Activated CD4-positive, alpha-beta T cell treated with anti-CD3 and anti-CD28 coated beads, Interleukin-2, amount 50 U/mL, for 48 hours (primary cell): Measurements from ENCODE around the gene PEX16.

Source experiments
- DNase-seq, 2 experiments: peaks; one replicate each; pipeline ENCODE4 v3.0.0-alpha.2; 2020

Gene PEX16

DNA sequence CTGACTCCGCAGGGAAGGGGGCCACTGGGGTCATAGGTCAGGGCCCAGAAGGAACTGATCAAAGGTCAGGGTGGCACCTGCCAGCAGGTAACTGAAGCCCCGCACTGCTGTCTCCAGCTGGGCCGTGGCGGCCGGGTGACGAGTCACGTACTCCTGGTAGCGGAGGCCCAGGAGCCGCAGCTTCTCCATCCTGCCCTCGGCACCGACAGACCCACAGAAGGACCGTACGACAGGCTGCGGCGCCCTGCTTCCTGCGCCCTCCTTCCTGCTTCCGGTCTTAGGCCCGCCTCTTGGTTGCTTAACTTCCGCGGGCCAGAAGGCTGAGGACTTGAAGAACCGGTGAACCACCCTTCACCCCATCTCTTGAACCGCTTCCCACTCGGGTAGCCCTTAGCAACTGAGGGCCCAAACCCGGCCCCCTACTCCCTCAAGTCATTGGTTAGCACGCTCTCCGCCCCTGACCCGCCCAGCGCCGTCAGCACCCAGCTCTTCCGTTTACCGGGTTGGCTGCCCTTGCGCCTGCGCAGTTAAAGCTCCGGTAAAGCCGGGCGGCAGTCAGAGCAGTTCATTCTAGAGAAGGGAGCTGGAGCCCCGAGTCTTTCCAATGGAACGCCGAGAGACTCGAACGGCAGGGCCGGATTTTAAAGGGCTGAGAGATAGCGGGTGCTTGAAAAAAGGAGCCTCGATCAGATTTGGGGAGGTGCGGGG lies at the start of gene PEX16:
PEX16 (minus strand) TSS at position 255 of the 708 bp plus-strand sequence; CDS start at position 189, 66 bp downstream.
- DNase-seq: peak; percentile 91 to 94

DNA sequence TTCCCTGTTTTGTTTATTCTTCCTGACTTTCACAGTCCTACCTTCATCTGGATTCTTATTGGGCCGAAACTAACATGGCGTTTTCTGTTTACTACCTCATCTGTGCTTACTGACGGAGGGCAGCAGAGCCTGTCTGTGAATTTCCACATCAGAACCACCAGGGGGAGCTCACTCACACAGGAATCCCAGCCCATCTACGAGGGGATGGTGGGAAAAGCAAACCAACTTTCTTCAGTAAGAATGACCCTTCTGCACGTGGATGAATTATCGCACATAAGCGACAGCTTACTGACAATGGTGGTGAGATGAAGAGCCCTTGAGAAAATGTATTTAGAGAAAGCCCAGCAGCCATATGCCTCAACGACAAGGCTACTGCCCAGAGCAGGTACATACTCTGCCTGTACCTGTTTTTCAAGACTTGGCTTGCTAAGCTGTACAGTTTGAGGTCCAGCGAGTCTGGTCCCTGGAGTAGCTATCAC lies 47.3 kb upstream of the PEX16 start:
- peak; percentile 43 to 57 for DNase-seq

DNA sequence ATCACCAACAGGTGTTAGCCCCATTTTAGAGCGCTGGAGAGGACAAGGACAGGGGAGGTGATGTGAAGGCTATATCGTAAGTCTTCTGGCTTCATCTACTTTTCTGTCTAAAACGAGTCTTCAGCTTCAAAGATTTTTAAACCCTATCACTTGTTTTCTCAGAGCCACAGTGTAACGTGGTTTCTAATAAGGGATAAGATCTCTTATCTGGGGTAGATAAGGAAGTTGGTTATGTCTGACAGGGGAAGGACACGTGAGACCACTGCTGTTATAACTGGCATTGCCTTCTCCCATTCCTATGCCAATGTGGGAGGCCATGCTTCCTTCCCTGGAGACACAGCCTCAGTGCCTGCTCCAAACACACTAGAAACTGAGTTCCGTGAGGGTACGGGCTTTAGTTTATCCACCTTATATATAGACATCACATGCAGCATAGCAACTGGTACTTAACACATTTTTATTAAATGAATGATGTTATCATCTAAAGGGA lies 44.1 kb upstream of the PEX16 start:
- DNase-seq: no peak

GRCh38 chr11:45960387-45961095 lies 42.9 kb upstream of the PEX16 start:
- no peak for DNase-seq

DNA sequence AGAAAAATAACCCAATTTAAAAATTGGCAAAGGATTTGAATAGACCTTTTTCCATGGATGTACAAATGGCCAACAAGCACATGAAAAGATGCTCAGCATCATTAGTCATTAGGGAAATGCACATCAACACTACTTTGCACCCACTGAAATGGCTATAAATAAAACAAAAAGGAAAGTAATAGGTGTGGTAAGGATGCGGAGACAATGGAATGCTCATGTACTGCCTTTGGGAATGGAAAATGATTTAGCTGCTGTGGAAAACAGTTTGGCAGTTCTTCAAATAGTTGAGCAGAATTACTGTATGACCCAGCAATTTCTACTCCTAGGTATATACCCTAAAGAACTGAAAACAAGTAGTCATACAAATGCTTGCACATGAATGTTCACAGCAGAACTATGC lies 42.2 kb upstream of the PEX16 start:
- no peak for DNase-seq

DNA sequence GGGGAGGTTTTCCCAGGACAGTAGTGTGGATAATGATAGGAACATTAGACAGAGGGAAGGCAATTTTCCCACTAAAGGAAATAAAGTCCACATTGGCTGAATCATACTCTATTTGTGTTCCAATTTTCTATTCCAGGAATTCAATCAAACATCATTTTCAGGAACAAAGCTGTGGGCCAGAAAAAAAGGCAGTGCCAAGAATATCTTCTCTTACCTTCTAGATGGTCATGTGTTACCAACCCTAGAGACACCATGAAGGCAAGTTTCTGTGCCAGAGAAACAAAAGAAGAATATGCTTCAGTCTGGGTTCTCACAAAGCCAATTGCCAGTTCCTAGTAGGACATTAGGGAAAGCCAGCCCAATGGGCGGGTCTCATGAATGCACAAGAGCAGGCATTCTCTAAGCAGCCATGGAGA lies 32.3 kb upstream of the PEX16 start:
- no peak for DNase-seq

- DNase-seq: no peak
These were observed 30.7 kb upstream of the PEX16 start for GRCh38 chr11:45948356-45948755.

GRCh38 chr11:45947885-45948284 lies 30.2 kb upstream of the PEX16 start:
- DNase-seq: no peak

- DNase-seq: no peak
These were observed 27.8 kb upstream of the PEX16 start for GRCh38 chr11:45945397-45945999.

- DNase-seq: no peak
These were observed 24.7 kb upstream of the PEX16 start for GRCh38 chr11:45942381-45942780.

- DNase-seq: no peak
These were observed 23.6 kb upstream of the PEX16 start for GRCh38 chr11:45941285-45941684.

DNA sequence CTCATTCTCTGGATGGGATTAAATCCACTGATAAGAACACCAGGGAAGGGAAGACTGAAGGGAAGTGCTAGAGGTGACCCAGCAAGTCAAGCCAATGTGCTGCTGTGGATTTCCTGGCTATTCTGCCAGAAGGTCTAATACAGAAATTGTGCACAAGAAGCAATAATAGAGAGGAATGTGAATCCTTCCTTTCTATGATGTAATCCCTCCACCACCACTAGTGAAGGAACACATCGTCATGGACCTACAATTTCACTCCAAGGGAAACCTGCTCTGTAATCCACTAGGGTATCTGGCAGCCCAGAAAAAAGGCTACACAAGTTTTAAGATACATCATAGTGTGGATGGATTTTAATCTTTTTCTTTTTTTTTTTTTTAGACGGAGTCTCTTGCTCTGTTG lies 22.2 kb upstream of the PEX16 start:
- DNase-seq: no peak

GRCh38 chr11:45937916-45938315 lies 20.2 kb upstream of the PEX16 start:
- no peak for DNase-seq

- DNase-seq: no peak
These were observed 18.9 kb upstream of the PEX16 start for GRCh38 chr11:45936511-45937054.

DNA sequence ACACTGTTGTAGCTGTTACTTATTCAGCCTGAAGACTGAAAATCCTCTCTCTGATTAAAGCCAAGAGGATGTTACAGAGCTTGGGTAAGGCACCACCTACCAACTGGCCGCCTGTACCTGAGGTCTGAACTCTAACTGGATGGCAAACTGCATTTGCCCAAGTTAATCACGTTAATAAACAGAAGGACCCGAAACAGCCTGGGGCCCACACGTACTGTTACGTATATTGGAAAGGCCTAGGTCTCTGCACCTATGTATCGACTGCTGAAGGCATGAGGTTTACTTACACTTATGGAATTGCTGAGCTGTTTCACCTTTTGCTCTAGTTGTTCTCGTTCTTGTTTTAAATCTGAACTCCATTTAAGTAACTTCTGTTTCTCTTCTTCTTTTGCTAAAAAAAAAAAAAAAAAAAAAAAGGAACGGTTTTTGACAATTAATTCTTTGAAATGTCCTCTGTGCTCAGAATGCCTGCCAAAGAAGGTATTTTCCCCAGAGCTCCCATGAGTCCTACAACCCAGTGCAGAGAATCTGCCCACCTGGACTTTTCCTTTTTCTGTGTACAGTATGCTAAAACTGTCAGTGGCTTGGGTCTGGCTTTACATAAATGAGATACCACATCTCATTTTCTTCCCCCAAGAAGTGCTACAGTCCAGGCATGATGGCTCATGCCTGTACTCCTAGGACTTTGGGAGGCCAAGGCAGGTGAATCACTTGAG lies 17.8 kb upstream of the PEX16 start:
- DNase-seq: no peak

DNA sequence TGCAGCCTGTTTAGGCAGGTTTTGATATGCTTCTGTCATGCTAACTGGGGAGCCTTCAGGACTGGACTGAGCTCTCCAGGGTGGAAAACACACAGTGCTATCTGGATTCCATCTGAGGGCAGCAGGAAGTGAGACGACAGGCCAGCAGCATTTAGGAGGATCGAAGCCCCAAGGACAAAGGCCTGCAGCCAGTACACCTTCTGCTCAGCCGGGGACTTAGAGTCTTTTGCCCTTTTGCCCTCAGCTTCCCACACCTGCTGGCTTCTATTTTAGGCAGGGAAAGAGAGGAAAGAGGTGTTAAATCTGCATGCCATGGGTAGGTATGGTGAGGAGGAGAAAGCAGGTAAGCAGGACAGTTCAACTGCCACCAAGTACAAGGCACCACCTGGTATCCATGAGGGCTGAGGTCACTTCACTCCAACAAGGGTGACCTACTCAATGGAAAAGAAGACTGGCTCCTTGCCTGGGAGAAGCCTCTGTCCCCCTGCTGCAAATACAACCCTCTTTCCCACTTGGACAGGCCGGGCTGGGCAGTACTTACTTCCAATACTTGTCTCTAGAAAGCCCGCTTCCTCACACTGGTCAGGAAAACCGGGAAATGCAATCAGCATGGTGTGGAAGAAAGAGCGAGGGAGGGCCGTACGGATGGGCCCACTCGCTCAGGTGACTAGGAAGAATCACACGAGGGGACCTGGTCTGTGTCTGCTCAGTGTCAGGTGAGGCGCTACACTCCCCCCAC lies 17.1 kb upstream of the PEX16 start:
- DNase-seq: no peak

DNA sequence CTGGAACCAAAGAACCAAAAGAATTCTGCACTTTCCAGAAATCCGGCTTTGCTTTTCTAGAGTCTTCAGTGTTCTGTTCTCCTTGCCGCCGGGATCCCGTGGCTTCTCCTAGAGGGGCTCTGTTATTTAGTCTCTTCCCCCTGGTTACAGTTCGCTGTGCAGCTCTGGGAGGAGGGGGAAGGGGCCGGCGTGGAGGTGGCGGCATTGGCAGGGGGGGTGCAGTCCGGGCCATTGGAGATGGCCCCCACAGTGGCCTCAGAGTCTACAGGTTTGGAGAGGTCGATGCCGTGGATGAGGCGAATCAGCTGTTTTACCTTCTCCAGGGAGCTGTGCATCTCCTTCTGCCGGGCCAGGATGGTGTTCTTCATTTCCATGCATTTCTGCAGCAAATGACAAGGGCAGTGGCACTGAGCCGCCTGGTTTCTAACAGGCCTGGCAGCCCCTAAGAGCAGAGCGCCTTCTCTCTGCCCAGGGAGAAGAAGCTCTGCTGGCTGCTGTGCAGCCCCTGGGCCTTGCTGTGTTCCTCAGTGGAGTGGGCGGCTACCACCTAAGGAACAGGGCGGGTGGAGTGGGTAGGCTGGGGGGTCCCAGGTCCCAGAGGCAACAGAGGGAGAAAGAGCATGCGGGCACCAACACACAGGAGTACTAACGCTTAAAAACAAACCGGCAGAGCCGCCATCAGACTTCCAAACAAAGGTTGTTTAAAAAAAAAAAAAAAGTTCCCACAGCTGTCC lies 16.3 kb upstream of the PEX16 start:
- no peak for DNase-seq

DNA sequence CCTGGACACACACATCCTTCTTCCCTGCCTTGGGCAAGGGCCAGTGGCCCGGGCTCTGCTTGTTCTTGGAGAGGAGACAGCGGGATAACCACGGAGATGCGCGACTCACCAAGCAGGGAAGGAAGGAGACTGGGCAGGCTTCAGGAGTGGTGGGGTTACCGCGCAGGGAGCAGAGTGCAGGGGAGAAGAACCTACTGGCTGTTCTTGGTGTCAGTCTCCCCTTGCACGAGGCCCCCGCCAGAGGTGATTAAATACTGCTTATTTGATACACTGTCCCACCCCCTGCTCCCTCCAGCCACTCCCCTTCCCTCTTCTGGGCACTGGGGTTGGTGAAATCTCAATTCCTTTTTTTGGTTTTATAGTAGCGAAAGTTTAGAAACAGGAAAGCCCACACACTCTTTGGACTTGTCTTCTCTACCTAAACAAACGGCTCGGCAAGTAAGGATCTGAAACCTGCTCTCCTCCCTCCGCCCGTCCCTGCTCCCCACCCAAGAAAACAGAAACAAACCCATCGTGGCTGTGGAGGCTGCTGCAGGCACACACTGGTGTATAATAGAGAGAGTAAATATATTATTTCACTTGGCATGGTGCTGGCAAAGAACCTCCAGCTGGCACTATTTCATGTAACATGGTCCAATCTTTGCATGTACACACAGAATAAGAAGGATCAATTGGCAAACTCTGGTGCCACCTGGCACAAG lies 15.6 kb upstream of the PEX16 start:
- no peak for DNase-seq

DNA sequence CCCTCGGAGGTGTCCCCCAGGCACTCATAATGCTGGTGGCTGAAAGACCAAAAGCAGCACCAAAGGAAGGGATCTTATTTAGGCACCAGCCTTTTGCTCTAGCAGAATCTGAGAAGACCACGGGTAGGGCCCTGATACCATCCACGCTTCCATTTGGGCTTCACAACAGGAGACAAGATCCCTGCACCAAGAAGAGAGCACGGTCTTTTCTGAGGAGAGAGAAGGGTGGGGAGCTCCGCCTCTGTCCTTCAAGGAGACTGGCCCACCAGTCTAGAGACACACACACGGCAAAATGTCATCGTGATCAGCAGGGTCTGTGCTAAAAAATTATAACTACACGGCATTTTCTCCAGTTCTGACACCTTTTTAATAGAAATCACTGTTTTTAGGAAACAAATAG lies 14.5 kb upstream of the PEX16 start:
- DNase-seq: no peak

DNA sequence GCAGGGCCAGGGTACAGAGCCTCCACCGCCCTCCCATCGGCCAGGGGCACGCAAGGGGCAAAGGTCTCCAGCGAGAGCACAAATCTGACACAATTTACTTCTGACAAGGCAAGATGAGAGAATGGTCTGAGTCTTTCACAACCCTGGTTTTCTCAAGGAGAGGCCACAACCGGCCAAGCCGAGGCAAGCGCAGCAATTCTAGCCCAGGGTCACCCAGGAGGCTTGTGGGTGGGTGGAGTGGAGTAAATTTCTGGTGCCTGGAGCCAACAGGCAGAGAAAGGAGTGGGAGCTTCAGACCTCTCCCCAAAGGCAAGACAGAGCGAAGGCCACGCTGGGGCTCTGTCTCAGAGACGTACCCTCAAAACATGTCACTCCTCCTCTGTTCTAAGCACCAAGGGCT lies 14.1 kb upstream of the PEX16 start:
- DNase-seq: no peak
